Measurements from ENCODE around the gene XRN1.
A peak's percentile ranks its signal among the peaks of the same experiment; 100 is the strongest.

XRN1 gene

DNA sequence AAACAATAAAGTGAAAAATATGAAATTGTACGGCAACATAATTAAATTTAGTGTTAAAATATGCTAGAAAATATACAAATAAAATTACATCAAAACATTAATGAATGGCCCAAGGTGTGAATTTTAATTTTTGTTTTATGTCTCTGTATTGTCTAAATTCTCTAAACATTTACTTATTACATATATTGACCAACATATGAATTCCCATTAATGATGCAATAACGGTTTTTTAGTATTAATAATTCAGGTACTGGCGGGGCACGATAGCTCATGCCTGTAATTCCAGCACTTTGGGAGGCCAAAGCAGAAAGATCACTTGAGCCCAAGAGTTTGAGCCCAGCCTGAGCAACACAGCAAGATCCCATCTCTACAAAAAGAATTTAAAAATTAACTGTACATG lies 20.6 kb upstream of the XRN1 start:
- H3K9ac ChIP-seq (ENCODE audit: low read length), result no peak overlapping the region
- no peaks in the 10 kb centered on the region for H3K36me3 ChIP-seq (ENCODE audit: control insufficient read depth in 1 of 2, insufficient read depth in 2 of 2, low read length in 2 of 2)
- no peaks in the 10 kb centered on the region for H3K79me1 ChIP-seq (ENCODE audit: low read length)
- no peaks in the 10 kb centered on the region for H3K9me3 ChIP-seq (ENCODE audit: insufficient read depth, low read depth, low read length)
- H3K27ac ChIP-seq (ENCODE audit: low read depth, low read length), result no peak overlapping the region
- no peak overlapping the region for H3K23ac ChIP-seq (ENCODE audit: low read length)
- H3K4ac ChIP-seq (ENCODE audit: low read depth, low read length), result no peak overlapping the region
- no peaks in the 10 kb centered on the region for H3K4me1 ChIP-seq (ENCODE audit: control insufficient read depth in 1 of 2, insufficient read depth in 2 of 2, low read length in 2 of 2)
- no peak overlapping the region for H3K18ac ChIP-seq (ENCODE audit: low read length)
- no peaks in the 10 kb centered on the region for H3K79me2 ChIP-seq (ENCODE audit: control insufficient read depth, insufficient read depth, low read length, poor library complexity)
- H2BK5ac ChIP-seq (ENCODE audit: low read depth, low read length, poor library complexity), result no peak overlapping the region
- H3K4me3 ChIP-seq (ENCODE audit: low read depth, low read length), result no peak overlapping the region
- H2AK5ac ChIP-seq (ENCODE audit: low read length), result no peak overlapping the region
- H3K4me2 ChIP-seq (ENCODE audit: low read length), result no peak overlapping the region
- no peak overlapping the region for H4K12ac ChIP-seq (ENCODE audit: low read depth, low read length)
- no peaks in the 10 kb centered on the region for H3K27me3 ChIP-seq (ENCODE audit: insufficient read depth, low read length)
- H2BK120ac ChIP-seq (ENCODE audit: insufficient read depth, low read length, poor library complexity), result no peak overlapping the region
- H3K14ac ChIP-seq (ENCODE audit: low read length), result no peak overlapping the region
- no peak overlapping the region for H2AFZ ChIP-seq (ENCODE audit: insufficient read depth, low read length, poor library complexity)
- WGBS (ENCODE audit: extremely low coverage, insufficient coverage, insufficient read length), result no CpG with 5 or more reads among the region's 4 CpGs
- no peak overlapping the region for H4K91ac ChIP-seq (ENCODE audit: low read depth, low read length)
- H2BK12ac ChIP-seq (ENCODE audit: low read length), result no peak overlapping the region
- no peak overlapping the region for H4K8ac ChIP-seq (ENCODE audit: low read depth, low read length)
- DNase-seq, result no peak

DNA sequence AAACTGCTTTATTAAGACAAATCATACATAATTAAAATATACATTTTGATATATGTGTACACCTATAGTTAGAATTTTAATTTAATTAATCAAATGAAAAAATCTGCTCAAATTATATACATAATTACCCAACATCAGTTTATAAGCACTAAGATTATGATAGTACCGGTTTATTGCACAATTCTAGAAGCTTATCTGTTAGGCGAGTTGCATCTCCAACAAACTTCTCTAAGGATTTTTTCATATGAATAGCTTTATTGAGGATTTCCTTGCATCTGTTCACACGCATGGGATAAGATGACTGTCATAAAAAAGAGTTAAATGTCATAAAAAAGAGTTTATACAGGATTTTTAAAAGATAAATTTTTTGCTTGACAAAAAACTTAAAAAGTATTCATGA lies 19.9 kb upstream of the XRN1 start:
- Histone ChIP-seq H4K12ac (ENCODE audit: low read depth, low read length) (no peak overlapping the region), H2BK5ac (ENCODE audit: low read depth, low read length, poor library complexity) (no peak overlapping the region), H3K9me3 (ENCODE audit: insufficient read depth, low read depth, low read length) (no peaks in the 10 kb centered on the region), H3K18ac (ENCODE audit: low read length) (no peak overlapping the region), H3K4me1 (ENCODE audit: control insufficient read depth in 1 of 2, insufficient read depth in 2 of 2, low read length in 2 of 2) (no peaks in the 10 kb centered on the region), H3K27me3 (ENCODE audit: insufficient read depth, low read length) (no peaks in the 10 kb centered on the region), H3K79me1 (ENCODE audit: low read length) (no peaks in the 10 kb centered on the region), H3K79me2 (ENCODE audit: control insufficient read depth, insufficient read depth, low read length, poor library complexity) (no peaks in the 10 kb centered on the region), H3K14ac (ENCODE audit: low read length) (no peak overlapping the region), H4K91ac (ENCODE audit: low read depth, low read length) (no peak overlapping the region), H3K27ac (ENCODE audit: low read depth, low read length) (no peak overlapping the region), H2BK120ac (ENCODE audit: insufficient read depth, low read length, poor library complexity) (no peak overlapping the region), H3K9ac (ENCODE audit: low read length) (no peak overlapping the region), H3K4me3 (ENCODE audit: low read depth, low read length) (no peak overlapping the region), H4K8ac (ENCODE audit: low read depth, low read length) (no peak overlapping the region), H3K23ac (ENCODE audit: low read length) (no peak overlapping the region), H3K4ac (ENCODE audit: low read depth, low read length) (no peak overlapping the region), H2AFZ (ENCODE audit: insufficient read depth, low read length, poor library complexity) (no peak overlapping the region), H3K4me2 (ENCODE audit: low read length) (no peak overlapping the region), H2AK5ac (ENCODE audit: low read length) (no peak overlapping the region), H2BK12ac (ENCODE audit: low read length) (no peak overlapping the region), H3K36me3 (ENCODE audit: control insufficient read depth in 1 of 2, insufficient read depth in 2 of 2, low read length in 2 of 2) (no peaks in the 10 kb centered on the region)
- no peak for DNase-seq
- no CpG with 5 or more reads among the region's 3 CpGs for WGBS (ENCODE audit: extremely low coverage, insufficient coverage, insufficient read length)

DNA sequence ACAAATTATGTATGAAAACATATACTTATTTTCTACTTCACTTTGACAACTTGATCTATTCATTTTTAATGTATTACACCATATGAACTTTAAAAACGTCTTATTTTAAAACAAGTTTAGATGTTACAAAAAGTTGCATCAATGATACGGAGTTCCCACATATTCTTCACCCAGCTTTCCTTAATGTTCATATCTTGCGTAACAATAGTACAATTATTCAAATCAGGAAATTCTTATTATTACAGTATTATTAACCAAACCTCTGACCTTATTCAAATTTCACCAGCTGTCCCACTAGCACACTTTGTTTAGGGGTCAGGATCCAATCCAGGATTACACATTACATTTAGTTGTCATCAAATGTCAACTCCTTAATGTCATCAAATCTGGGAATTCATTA lies 12.9 kb upstream of the XRN1 start:
- Histone ChIP-seq H3K79me1 (ENCODE audit: low read length) (no peaks in the 10 kb centered on the region), H3K23ac (ENCODE audit: low read length) (no peak overlapping the region), H4K12ac (ENCODE audit: low read depth, low read length) (no peak overlapping the region), H3K14ac (ENCODE audit: low read length) (no peak overlapping the region), H3K36me3 (ENCODE audit: control insufficient read depth in 1 of 2, insufficient read depth in 2 of 2, low read length in 2 of 2) (peaks cover 0 to 1% of the 10 kb centered on the region in 2 experiments), H3K27me3 (ENCODE audit: insufficient read depth, low read length) (no peaks in the 10 kb centered on the region), H3K4me1 (ENCODE audit: control insufficient read depth in 1 of 2, insufficient read depth in 2 of 2, low read length in 2 of 2) (no peaks in the 10 kb centered on the region), H2AK5ac (ENCODE audit: low read length) (no peak overlapping the region), H3K4ac (ENCODE audit: low read depth, low read length) (no peak overlapping the region), H2AFZ (ENCODE audit: insufficient read depth, low read length, poor library complexity) (no peak overlapping the region), H2BK5ac (ENCODE audit: low read depth, low read length, poor library complexity) (no peak overlapping the region), H3K27ac (ENCODE audit: low read depth, low read length) (no peak overlapping the region), H4K8ac (ENCODE audit: low read depth, low read length) (no peak overlapping the region), H3K4me2 (ENCODE audit: low read length) (no peak overlapping the region), H4K91ac (ENCODE audit: low read depth, low read length) (no peak overlapping the region), H3K9me3 (ENCODE audit: insufficient read depth, low read depth, low read length) (no peaks in the 10 kb centered on the region), H2BK120ac (ENCODE audit: insufficient read depth, low read length, poor library complexity) (no peak overlapping the region), H2BK12ac (ENCODE audit: low read length) (no peak overlapping the region), H3K79me2 (ENCODE audit: control insufficient read depth, insufficient read depth, low read length, poor library complexity) (no peaks in the 10 kb centered on the region), H3K9ac (ENCODE audit: low read length) (no peak overlapping the region), H3K18ac (ENCODE audit: low read length) (no peak overlapping the region), H3K4me3 (ENCODE audit: low read depth, low read length) (no peak overlapping the region)
- no peak for DNase-seq
- no CpG with 5 or more reads among the region's 3 CpGs for WGBS (ENCODE audit: extremely low coverage, insufficient coverage, insufficient read length)

DNA sequence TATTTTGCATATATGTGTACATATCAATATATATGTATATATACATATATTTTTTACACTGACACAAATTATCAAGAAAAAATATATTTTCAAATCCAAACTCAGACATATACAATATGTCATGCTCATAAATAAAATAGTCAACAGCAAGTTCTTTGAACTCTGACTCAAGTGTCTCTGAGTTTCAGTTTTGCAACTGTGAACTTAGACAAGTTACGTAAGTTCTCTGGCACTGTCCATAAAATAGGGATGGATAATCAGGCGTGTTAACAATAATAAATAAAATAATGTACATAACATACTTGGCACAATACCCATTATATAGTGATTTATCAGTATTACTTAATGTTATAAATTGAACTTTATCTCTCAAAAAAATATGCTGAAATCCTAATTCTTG lies 12.1 kb upstream of the XRN1 start:
- no peaks in the 10 kb centered on the region for H3K27me3 ChIP-seq (ENCODE audit: insufficient read depth, low read length)
- no CpG with 5 or more reads among the region's 2 CpGs for WGBS (ENCODE audit: extremely low coverage, insufficient coverage, insufficient read length)
- DNase-seq, result peak in 1 of 2 donors; percentile 22
- H3K36me3 ChIP-seq (ENCODE audit: control insufficient read depth in 1 of 2, insufficient read depth in 2 of 2, low read length in 2 of 2), result peaks cover 0 to 1% of the 10 kb centered on the region in 2 experiments
- no peaks in the 10 kb centered on the region for H3K9me3 ChIP-seq (ENCODE audit: insufficient read depth, low read depth, low read length)
- H2BK5ac ChIP-seq (ENCODE audit: low read depth, low read length, poor library complexity), result no peak overlapping the region
- H3K79me1 ChIP-seq (ENCODE audit: low read length), result no peaks in the 10 kb centered on the region
- no peak overlapping the region for H2AFZ ChIP-seq (ENCODE audit: insufficient read depth, low read length, poor library complexity)
- H3K27ac ChIP-seq (ENCODE audit: low read depth, low read length), result no peak overlapping the region
- H3K14ac ChIP-seq (ENCODE audit: low read length), result no peak overlapping the region
- no peak overlapping the region for H3K4me3 ChIP-seq (ENCODE audit: low read depth, low read length)
- no peak overlapping the region for H3K4ac ChIP-seq (ENCODE audit: low read depth, low read length)
- H4K12ac ChIP-seq (ENCODE audit: low read depth, low read length), result no peak overlapping the region
- no peak overlapping the region for H4K8ac ChIP-seq (ENCODE audit: low read depth, low read length)
- H3K23ac ChIP-seq (ENCODE audit: low read length), result no peak overlapping the region
- no peak overlapping the region for H2BK12ac ChIP-seq (ENCODE audit: low read length)
- no peak overlapping the region for H3K9ac ChIP-seq (ENCODE audit: low read length)
- H3K18ac ChIP-seq (ENCODE audit: low read length), result no peak overlapping the region
- H3K4me2 ChIP-seq (ENCODE audit: low read length), result no peak overlapping the region
- H2AK5ac ChIP-seq (ENCODE audit: low read length), result no peak overlapping the region
- no peak overlapping the region for H2BK120ac ChIP-seq (ENCODE audit: insufficient read depth, low read length, poor library complexity)
- no peak overlapping the region for H4K91ac ChIP-seq (ENCODE audit: low read depth, low read length)
- no peaks in the 10 kb centered on the region for H3K79me2 ChIP-seq (ENCODE audit: control insufficient read depth, insufficient read depth, low read length, poor library complexity)
- no peaks in the 10 kb centered on the region for H3K4me1 ChIP-seq (ENCODE audit: control insufficient read depth in 1 of 2, insufficient read depth in 2 of 2, low read length in 2 of 2)
